A204.1 (cell line): ENCODE data around the gene PI4KA.

ENCODE experiments used
- FAIRE-seq: peaks from 2 replicates; lab custom pipeline; 2012; peaks lifted over from hg19 to GRCh38; lab: Jason Lieb, UNC

The PI4KA gene

GRCh38 chr22:20792966-20793728 lies 65.5 kb downstream of the PI4KA start:
- no peak for FAIRE-seq

DNA sequence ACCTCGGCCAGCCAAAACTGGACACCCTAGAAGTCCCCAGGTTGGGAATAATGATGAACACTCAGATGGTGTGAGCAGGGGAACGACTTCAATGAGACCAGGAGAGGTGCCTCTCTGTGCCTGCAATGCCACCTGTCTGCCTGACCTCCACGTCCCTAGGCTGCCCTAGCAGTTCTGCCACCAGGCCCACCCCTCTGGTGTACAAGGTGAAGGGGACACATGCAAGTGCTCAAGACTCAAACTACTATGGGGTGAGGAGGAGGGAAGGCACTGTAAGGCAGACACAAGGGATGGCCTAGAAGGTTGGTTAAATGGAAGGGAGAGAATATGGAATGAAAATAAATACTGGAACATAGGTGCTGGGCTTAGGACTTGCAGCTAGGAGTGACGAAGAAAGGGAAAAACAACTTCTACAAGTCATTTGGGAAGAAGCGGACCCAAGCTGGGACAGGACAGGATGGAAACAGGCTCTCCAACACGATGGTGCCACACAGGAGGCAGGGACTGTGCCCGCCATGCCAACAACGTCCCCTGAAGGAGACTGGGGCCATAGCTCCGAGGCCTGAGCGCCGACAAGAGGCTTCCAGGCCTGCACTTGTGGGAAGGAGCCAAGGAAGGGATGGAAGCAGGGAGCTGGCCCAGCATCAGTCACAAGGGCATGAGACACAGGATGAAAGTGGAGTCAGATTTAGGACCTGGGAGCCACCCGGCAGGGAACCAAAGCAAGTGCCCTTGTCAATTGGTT lies 66.2 kb downstream of the PI4KA start:
- FAIRE-seq = no peak

GRCh38 chr22:20788627-20789344 lies 69.8 kb downstream of the PI4KA start:
- no peak for FAIRE-seq

DNA sequence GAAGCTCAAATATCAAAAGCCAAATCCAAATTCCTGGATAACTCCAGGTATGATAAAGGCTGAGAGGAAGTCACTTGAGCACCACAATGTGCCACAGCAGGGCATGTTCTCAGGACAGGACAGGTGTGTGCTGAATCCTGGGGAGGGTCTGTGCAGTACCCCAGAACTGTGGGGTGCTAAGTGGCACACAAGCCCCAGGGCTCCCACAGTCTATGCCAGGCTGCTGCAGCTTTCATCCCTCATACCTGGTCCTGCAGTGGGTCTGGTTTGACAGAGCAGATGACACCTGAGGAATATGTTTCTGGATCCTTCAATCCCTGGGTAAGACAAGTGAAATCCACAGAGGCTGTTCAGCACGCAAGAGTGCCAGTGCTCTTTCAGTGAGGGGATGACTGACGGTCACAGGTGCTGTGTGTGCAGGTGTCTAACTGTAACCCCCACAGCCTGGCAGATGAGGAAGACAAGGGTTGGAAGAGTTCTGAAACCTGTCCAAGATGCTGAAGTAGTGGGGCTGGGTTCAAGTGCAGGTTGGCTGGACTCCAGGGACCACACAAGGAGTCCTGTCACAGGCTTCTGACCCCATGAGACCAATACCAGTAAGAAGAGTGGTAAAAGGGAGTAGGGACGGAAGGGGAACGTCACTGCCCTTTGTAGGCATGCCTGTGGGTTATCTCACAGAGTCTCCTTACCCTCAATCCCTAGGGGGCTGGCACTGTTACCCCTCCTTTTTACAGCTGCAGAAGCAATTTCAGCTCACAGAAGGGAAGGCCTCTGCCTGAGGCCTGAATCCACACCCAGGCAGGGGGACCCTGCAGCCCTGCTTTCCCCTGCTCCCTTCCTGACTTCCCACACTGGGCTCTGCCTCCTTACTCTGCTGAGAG lies 70.6 kb downstream of the PI4KA start:
- FAIRE-seq = no peak

GRCh38 chr22:20787223-20787622 lies 71.4 kb downstream of the PI4KA start:
- FAIRE-seq = no peak

DNA sequence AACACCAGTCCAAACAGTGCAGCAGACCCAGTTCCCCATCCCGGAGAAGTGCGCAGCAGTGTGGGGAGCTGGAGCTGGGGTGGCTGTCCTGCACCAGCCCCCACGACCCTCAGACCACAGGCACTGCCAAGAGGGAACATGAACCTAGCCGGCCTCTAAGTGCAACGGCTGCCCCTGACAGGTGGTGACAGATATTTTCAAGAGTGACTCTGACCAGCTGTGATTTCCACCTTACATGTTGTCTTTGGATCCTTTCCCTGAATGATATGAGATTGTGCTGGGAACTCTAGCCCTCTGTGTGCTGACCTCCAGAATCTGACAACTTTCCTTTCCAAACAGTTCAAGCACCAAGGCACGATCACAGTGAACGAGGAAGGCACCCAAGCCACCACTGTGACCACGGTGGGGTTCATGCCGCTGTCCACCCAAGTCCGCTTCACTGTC lies 72.1 kb downstream of the PI4KA start:
- no peak for FAIRE-seq

DNA sequence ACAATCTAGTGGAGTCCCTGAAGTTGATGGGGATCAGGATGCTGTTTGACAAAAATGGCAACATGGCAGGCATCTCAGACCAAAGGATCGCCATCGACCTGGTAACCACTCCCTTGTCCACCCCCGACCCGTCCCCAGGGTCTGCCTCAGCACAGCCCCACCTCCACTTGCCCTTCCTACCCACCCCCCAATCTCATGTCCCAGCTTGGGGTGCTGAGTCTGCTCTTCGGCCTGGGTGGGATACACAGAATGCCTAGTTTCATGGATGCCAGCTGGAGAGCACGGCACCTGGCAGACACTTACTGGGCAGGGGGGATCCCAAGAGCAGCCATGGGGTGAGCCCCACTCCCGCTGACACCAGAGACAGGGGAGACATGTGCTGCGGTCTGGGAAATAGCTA lies 72.6 kb downstream of the PI4KA start:
- no peak for FAIRE-seq

DNA sequence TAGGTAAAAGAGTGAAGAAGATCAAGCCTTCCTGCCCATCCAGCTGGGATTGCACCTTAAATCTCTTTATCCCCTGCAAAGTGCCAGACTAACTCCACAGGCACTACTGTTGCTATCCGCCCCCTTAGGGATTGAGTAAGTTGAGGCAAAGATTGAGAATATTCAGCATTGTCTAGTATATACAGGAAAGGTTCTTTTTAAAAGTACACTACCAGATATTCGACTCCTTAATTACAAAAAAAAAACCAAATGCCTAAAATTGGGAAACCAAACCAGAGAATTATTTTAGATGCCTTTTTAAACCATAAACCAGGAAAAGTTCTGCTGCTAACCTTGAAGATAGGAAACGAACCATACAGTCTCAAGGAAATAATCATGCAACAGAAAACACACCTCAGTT lies 73.2 kb downstream of the PI4KA start:
- FAIRE-seq = no peak

- FAIRE-seq = peak; percentile 71
Observed at GRCh38 chr22:20783844-20784723, 74.5 kb downstream of the PI4KA start.

DNA sequence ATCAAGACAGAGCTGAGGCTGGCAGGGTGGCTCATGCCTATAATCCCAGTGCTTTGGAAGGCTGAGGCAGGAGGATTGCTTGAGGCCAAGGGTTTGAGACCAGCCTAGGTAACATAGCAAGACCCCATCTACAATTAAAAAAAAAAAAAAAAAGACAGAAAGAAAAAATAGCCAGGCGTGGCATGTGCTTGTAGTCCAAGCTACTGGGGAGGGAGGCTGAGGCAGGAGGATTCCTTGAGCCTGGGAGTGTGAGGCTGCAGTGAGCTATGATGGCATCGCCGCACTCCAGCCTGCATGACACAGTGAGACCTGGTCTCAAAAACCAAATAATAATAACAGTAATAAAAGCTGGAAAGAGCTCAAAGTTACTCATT lies 75.3 kb downstream of the PI4KA start:
- no peak for FAIRE-seq

- FAIRE-seq = no peak
Observed at GRCh38 chr22:20782596-20783299, 75.9 kb downstream of the PI4KA start.

- no peak for FAIRE-seq
Observed at GRCh38 chr22:20782083-20782482, 76.5 kb downstream of the PI4KA start.

DNA sequence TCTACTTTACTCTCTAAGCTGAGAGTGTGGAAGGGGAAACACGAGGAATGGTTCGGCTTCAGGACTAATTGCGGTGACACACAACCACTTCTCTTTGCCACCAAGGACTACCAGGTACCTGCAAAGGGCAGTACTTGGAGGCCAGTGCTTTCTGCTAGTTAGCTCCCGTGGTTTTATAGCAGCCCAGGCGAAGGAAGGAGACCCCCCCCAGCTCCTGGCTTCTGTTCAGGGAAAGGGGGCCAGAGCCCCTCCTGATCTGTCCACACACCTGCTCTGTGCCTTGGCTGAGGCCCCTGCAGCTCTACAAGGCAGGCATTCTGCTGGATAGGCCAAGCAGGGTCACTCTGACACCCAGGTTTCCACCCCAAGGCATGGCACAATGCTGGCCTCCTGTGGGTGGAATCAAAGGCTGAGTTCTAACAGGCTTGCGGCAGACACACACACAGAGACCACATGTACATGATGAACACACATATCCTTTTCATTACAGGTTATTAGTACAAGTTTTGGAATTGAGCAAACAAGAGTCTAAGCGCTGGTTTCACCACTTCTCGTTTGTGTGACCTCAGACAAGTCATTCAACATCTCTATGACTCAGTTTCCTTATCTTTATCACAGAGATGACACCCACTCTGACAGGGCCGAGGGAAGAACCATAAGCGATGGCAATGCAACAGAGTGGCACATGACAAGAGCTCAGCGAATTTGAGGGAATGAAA lies 77.2 kb downstream of the PI4KA start:
- no peak for FAIRE-seq

DNA sequence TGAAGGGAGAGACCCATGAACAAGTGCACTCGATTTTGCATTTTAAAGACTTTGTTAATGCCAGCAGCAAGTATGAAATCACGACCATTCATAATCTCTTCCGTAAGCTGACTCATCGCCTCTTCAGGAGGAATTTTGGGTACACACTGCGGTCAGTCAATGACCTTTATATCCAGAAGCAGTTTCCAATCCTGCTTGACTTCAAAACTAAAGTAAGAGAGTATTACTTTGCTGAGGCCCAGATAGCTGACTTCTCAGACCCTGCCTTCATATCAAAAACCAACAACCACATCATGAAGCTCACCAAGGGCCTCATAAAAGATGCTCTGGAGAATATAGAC lies 78.8 kb downstream of the PI4KA start:
- no peak for FAIRE-seq

GRCh38 chr22:20779014-20779817 lies 79.4 kb downstream of the PI4KA start:
- FAIRE-seq = no peak

- FAIRE-seq = no peak
Observed at GRCh38 chr22:20777420-20778177, 81.0 kb downstream of the PI4KA start.

DNA sequence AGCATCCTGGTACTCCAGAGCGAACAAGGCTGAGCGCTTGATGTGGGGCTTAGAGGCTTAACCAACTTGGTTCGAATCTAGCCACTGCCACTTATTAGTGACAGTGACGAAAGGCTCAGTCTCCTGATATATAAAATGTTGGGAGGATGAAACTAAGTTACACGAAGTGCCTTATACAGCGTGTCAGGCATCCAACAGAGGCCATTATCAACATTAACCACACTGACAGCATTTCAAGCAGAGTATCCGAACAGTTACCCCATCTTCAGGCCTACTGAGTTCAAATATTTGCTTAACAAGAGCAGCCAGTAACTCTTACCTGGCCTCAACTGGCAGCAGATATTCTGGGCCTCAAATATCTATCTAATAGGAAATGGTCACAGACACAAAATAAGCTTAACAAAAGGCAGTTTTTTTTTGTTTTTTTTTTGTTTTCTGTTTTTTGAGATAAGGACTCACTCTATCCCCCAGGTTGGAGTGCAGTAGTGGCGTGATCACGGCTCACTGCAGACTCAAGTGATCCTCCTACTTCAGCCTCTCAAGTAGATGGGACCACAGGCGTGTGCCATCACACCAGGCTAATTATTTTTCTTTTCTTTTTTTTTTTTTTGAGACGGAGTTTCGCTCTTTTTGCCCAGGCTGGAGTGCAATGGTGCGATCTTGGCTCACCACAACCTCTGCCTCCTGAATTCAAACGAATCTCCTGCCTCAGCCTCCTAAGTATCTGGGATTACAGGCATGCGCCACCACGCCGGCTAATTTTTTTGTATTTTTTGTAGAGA lies 81.8 kb downstream of the PI4KA start:
- no peak for FAIRE-seq
